HepG2 (cell line): ENCODE data around the gene ZC3H18. TPM values are rescaled to one million over a fixed set of nuclear protein-coding genes. Genes with fewer than 3 reads are reported as not detected.
A peak's percentile ranks its signal among the peaks of the same experiment; 100 is the strongest.

Experiments
- AGO2 ChIP-seq: fragments of 200-400 bp; formaldehyde crosslinking; optimal IDR thresholded peaks from 2 replicates; pipeline ENCODE3; 2017; ENCODE audit warnings: mild to moderate bottlenecking, low read depth, low read length, moderate library complexity
- ATF7 ChIP-seq, 2 experiments: fragments of 450-650 bp in 1 of 2; sonication (generic) in 1 of 2; formaldehyde crosslinking in 1 of 2; IDR thresholded peaks; 2 replicates each; pipeline versions ENCODE4 v1.4.0 to v1.6.1; 2016 to 2020; ENCODE audit warnings: antibody characterized with exemption in 1 of 2, mild to moderate bottlenecking in 1 of 2, missing genetic modification reagents in 1 of 2
- BCL6 ChIP-seq: IDR thresholded peaks from 2 replicates; pipeline ENCODE4 v1.6.1; 2016; ENCODE audit warnings: missing genetic modification reagents, missing compliant biosample characterization
- HOMEZ ChIP-seq: IDR thresholded peaks from 2 replicates; pipeline ENCODE4 v1.6.1; 2016; ENCODE audit warnings: low read depth
- NRL ChIP-seq: sonication (generic); formaldehyde crosslinking; IDR thresholded peaks from 2 replicates; pipeline ENCODE4 v1.5.0; 2020; ENCODE audit warnings: missing genetic modification reagents, mild to moderate bottlenecking, moderate library complexity, borderline replicate concordance
- PCBP1 ChIP-seq: fragments of 200-400 bp; formaldehyde crosslinking; IDR thresholded peaks from 2 replicates; pipeline ENCODE4 v1.6.1; 2017; ENCODE audit warnings: mild to moderate bottlenecking, low read depth, low read length, borderline replicate concordance
- PRMT3 ChIP-seq: sonication (generic); formaldehyde crosslinking; IDR thresholded peaks from 2 replicates; pipeline ENCODE4 v1.8.1; 2022; ENCODE audit warnings: low read depth, mild to moderate bottlenecking, moderate library complexity, missing genetic modification reagents, borderline replicate concordance
- RAD51 ChIP-seq: fragments of 450-650 bp; IDR thresholded peaks from 2 replicates; pipeline ENCODE4 v1.6.1; 2016; ENCODE audit warnings: borderline replicate concordance
- RFXANK ChIP-seq: IDR thresholded peaks from 2 replicates; pipeline ENCODE4 v1.6.1; 2016
- SALL1 ChIP-seq: sonication (generic); formaldehyde crosslinking; IDR thresholded peaks from 2 replicates; pipeline ENCODE4 v1.8.0; 2022; ENCODE audit warnings: mild to moderate bottlenecking, missing genetic modification reagents
- ZEB1 ChIP-seq: IDR thresholded peaks from 2 replicates; pipeline ENCODE4 v1.6.1; 2012; ENCODE audit warnings: mild to moderate bottlenecking, low read depth, inconsistent platforms; ENCODE audit not compliant: insufficient replicate concordance
- ZMAT3 ChIP-seq: sonication (generic); formaldehyde crosslinking; conservative IDR thresholded peaks from 2 replicates; pipeline ENCODE4 v1.7.0; 2021; ENCODE audit warnings: missing genetic modification reagents
- ZNF263 ChIP-seq: sonication (generic); formaldehyde crosslinking; IDR thresholded peaks from 2 replicates; pipeline ENCODE4 v1.4.0; 2020; ENCODE audit warnings: missing genetic modification reagents
- ZNF264 ChIP-seq: sonication (generic); formaldehyde crosslinking; IDR thresholded peaks from 2 replicates; pipeline ENCODE4 v1.4.0; 2020; ENCODE audit warnings: missing genetic modification reagents
- ZNF282 ChIP-seq: fragments of 450-650 bp; IDR thresholded peaks from 2 replicates; pipeline ENCODE4 v1.6.1; 2018; ENCODE audit not compliant: partially characterized antibody
- ZNF557 ChIP-seq: sonication (generic); formaldehyde crosslinking; IDR thresholded peaks from 2 replicates; pipeline ENCODE4 v1.4.0; 2020; ENCODE audit warnings: missing genetic modification reagents
- ZNF678 ChIP-seq: sonication (generic); formaldehyde crosslinking; IDR thresholded peaks from 2 replicates; pipeline ENCODE4 v1.4.0; 2020; ENCODE audit warnings: mild to moderate bottlenecking, missing genetic modification reagents
- ZNF768 ChIP-seq: sonication (generic); formaldehyde crosslinking; IDR thresholded peaks from 2 replicates; pipeline ENCODE4 v1.4.0; 2020; ENCODE audit warnings: missing genetic modification reagents
- ZNF878 ChIP-seq: sonication (generic); formaldehyde crosslinking; IDR thresholded peaks from 2 replicates; pipeline ENCODE4 v1.8.1; 2023; ENCODE audit warnings: mild to moderate bottlenecking, missing genetic modification reagents, moderate library complexity
- ZUFSP ChIP-seq: sonication (generic); formaldehyde crosslinking; IDR thresholded peaks from 2 replicates; pipeline ENCODE4 v1.9.0; 2021; ENCODE audit warnings: missing genetic modification reagents, mild to moderate bottlenecking, borderline replicate concordance
- polyA plus RNA-seq, 8 experiments: library from polyadenylated mRNA; depleted of rRNA in 3 of 8; stranded (reverse) in 7 of 8; unstranded in 1 of 8; fragments of >200 nt; fragmentation: Illumina TruSeq in 4 of 8; extraction: Trizol in 4 of 8; gene quantifications; 2 replicates each; pipeline versions ENCODE4 v1.2.1 to v1.2.3, GENCODE V29; 2011 to 2016; ENCODE audit warnings: low read depth in 4 of 8, missing spikeins in 1 of 8, mixed read lengths in 1 of 8; ENCODE audit not compliant: insufficient read depth in 1 of 8
- total RNA-seq, 5 experiments: library from RNA; depleted of rRNA; stranded (reverse); fragments of >200 nt; fragmentation: Illumina TruSeq; extraction: Trizol; gene quantifications; 2 replicates each; pipeline ENCODE4 v1.2.3, GENCODE V29; 2016; ENCODE audit warnings: low read depth in 1 of 5
- TF ChIP-seq, protein P1 (sequence below): sonication (generic); formaldehyde crosslinking; IDR thresholded peaks from 2 replicates; pipeline ENCODE4 v1.4.0; 2020; ENCODE audit warnings: missing genetic modification reagents

Gene ZC3H18
- total and polyA plus RNA-seq, 2 of the 13 experiments (the other 11 are each of a cell fraction or from before 2014, with no cell fraction given): 11.2 to 27.4 TPM

- TF ChIP-seq HOMEZ (CRISPR knock-in tag): 0 out of 2 replicates have a peak, but pooled peaks have one; percentile 34
- 0 out of 2 replicates have a peak, but pooled peaks have one; percentile 29 for TF ChIP-seq ZNF263
- peak; percentile 75 for TF ChIP-seq AGO2
- TF ChIP-seq PRMT3 (CRISPR knock-in tag): peak; percentile 5; the same call in 1 of the 2 replicates
- TF ChIP-seq ZMAT3 (CRISPR knock-in tag): no peak
- no peak for TF ChIP-seq RAD51
- TF ChIP-seq NRL (CRISPR knock-in tag): peak; percentile 20; the same call in 1 of the 2 replicates
- TF ChIP-seq BCL6 (CRISPR knock-in tag): 0 out of 2 replicates have a peak, but pooled peaks have one; percentile 22
- TF ChIP-seq RFXANK (CRISPR knock-in tag): no peak
- no peak for TF ChIP-seq ATF7 (IDR thresholded peaks at IDR 0.05)
- no peak for TF ChIP-seq ATF7 (CRISPR knock-in tag; IDR thresholded peaks at IDR 0.05)
- TF ChIP-seq ZNF264 (CRISPR knock-in tag): no peak
- peak; percentile 57 for TF ChIP-seq SALL1
- TF ChIP-seq ZEB1: no peak
- no peak for TF ChIP-seq ZNF878 (CRISPR knock-in tag)
- TF ChIP-seq ZNF282: no peak
- TF ChIP-seq ZNF678 (CRISPR knock-in tag): no peak
- peak; percentile 41; the same call in 1 of the 2 replicates for TF ChIP-seq ZNF768 (CRISPR knock-in tag)
- TF ChIP-seq PCBP1: no peak
- no peak for TF ChIP-seq ZNF557
- no peak for TF ChIP-seq ZUFSP (CRISPR knock-in tag)
- TF ChIP-seq, protein P1, sequence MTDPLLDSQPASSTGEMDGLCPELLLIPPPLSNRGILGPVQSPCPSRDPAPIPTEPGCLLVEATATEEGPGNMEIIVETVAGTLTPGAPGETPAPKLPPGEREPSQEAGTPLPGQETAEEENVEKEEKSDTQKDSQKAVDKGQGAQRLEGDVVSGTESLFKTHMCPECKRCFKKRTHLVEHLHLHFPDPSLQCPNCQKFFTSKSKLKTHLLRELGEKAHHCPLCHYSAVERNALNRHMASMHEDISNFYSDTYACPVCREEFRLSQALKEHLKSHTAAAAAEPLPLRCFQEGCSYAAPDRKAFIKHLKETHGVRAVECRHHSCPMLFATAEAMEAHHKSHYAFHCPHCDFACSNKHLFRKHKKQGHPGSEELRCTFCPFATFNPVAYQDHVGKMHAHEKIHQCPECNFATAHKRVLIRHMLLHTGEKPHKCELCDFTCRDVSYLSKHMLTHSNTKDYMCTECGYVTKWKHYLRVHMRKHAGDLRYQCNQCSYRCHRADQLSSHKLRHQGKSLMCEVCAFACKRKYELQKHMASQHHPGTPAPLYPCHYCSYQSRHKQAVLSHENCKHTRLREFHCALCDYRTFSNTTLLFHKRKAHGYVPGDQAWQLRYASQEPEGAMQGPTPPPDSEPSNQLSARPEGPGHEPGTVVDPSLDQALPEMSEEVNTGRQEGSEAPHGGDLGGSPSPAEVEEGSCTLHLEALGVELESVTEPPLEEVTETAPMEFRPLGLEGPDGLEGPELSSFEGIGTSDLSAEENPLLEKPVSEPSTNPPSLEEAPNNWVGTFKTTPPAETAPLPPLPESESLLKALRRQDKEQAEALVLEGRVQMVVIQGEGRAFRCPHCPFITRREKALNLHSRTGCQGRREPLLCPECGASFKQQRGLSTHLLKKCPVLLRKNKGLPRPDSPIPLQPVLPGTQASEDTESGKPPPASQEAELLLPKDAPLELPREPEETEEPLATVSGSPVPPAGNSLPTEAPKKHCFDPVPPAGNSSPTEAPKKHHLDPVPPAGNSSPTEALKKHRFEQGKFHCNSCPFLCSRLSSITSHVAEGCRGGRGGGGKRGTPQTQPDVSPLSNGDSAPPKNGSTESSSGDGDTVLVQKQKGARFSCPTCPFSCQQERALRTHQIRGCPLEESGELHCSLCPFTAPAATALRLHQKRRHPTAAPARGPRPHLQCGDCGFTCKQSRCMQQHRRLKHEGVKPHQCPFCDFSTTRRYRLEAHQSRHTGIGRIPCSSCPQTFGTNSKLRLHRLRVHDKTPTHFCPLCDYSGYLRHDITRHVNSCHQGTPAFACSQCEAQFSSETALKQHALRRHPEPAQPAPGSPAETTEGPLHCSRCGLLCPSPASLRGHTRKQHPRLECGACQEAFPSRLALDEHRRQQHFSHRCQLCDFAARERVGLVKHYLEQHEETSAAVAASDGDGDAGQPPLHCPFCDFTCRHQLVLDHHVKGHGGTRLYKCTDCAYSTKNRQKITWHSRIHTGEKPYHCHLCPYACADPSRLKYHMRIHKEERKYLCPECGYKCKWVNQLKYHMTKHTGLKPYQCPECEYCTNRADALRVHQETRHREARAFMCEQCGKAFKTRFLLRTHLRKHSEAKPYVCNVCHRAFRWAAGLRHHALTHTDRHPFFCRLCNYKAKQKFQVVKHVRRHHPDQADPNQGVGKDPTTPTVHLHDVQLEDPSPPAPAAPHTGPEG (CRISPR knock-in tag): no peak
Measured at GRCh38 chr16:88681084-88681680, 111.0 kb downstream of the ZC3H18 start (continued).
